ENCODE results near the gene ADAMTSL1.

- TF ChIP-seq, protein P1, sequence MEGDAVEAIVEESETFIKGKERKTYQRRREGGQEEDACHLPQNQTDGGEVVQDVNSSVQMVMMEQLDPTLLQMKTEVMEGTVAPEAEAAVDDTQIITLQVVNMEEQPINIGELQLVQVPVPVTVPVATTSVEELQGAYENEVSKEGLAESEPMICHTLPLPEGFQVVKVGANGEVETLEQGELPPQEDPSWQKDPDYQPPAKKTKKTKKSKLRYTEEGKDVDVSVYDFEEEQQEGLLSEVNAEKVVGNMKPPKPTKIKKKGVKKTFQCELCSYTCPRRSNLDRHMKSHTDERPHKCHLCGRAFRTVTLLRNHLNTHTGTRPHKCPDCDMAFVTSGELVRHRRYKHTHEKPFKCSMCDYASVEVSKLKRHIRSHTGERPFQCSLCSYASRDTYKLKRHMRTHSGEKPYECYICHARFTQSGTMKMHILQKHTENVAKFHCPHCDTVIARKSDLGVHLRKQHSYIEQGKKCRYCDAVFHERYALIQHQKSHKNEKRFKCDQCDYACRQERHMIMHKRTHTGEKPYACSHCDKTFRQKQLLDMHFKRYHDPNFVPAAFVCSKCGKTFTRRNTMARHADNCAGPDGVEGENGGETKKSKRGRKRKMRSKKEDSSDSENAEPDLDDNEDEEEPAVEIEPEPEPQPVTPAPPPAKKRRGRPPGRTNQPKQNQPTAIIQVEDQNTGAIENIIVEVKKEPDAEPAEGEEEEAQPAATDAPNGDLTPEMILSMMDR (IDR thresholded peaks at IDR 0.05; ENCODE audit: insufficient read depth, low read length), result no peak
- no peak for TF ChIP-seq POLR2AphosphoS5 (IDR thresholded peaks at IDR 0.05; ENCODE audit: low read depth)
- TF ChIP-seq REST (IDR thresholded peaks at IDR 0.05; ENCODE audit: insufficient replicate concordance, low read depth), result no peak
- TF ChIP-seq SPI1 (IDR thresholded peaks at IDR 0.05; ENCODE audit: borderline replicate concordance, low read depth), result no peak
- no peak for TF ChIP-seq GABPA (IDR thresholded peaks at IDR 0.05; ENCODE audit: low read depth)
These were observed 452.6 kb downstream of the ADAMTSL1 start for GRCh38 chr9:18926513-18926912.

Data from HL-60 (cell line).